Measurements from ENCODE around the gene SPACA7.

The SPACA7 gene

DNA sequence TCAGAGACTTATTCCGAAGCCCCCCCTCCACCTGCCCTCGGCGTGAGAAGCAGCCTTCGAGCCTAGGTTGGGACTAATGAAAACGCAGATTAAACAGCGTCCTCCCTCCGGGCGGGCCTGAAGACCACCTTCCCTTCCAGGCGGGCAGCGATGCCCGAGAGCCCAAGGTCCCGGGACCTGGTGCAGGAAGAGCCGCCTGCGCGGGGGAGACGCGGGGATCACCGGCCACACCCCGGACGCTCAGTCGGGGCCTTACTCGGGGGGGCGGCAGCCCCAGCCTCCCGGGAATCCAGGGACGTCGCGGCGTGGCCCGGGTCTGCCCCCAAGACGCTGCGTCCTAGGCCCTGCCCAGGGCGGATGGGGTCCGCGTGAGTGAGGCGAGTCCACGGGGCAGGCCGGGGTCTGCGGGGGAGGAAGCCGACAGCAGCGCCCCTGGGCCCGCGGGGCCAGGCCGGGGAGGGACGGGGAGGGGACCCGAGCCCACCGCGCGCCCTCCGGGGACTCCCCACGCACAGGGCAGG, 33.3 kb upstream of the SPACA7 start:
- Histone ChIP-seq H3K4me1 (ENCODE audit: insufficient read depth, low read length, poor library complexity, severe bottlenecking) (no peaks in the 10 kb centered on the region), H3K9me3 (ENCODE audit: insufficient read depth, low read depth, low read length) (peaks cover 3% of the 10 kb centered on the region; the same call in 1 of the 2 replicates), H3K27me3 (ENCODE audit: insufficient read depth, low read length, poor library complexity, severe bottlenecking) (no peaks in the 10 kb centered on the region), H3K4me2 (ENCODE audit: low read depth, low read length, poor library complexity, severe bottlenecking) (no peak overlapping the region), H3K9ac (ENCODE audit: low read depth, low read length, poor library complexity, severe bottlenecking) (no peak overlapping the region), H4K20me1 (ENCODE audit: insufficient read depth, low read length, poor library complexity, severe bottlenecking) (no peaks in the 10 kb centered on the region), H3K9me2 (replicated peaks; ENCODE audit: low read depth, low read length) (no peaks in the 10 kb centered on the region), H2AFZ (ENCODE audit: low read length) (no peak overlapping the region), H3F3A (ENCODE audit: low read depth) (no peaks in the 10 kb centered on the region), H3K36me3 (ENCODE audit: insufficient read depth, low read length) (no peaks in the 10 kb centered on the region), H3K4me3 (ENCODE audit: low read length, poor library complexity, severe bottlenecking) (no peak overlapping the region), H3K79me2 (ENCODE audit: insufficient read depth, low read length) (no peaks in the 10 kb centered on the region)
- TF ChIP-seq, protein P1, sequence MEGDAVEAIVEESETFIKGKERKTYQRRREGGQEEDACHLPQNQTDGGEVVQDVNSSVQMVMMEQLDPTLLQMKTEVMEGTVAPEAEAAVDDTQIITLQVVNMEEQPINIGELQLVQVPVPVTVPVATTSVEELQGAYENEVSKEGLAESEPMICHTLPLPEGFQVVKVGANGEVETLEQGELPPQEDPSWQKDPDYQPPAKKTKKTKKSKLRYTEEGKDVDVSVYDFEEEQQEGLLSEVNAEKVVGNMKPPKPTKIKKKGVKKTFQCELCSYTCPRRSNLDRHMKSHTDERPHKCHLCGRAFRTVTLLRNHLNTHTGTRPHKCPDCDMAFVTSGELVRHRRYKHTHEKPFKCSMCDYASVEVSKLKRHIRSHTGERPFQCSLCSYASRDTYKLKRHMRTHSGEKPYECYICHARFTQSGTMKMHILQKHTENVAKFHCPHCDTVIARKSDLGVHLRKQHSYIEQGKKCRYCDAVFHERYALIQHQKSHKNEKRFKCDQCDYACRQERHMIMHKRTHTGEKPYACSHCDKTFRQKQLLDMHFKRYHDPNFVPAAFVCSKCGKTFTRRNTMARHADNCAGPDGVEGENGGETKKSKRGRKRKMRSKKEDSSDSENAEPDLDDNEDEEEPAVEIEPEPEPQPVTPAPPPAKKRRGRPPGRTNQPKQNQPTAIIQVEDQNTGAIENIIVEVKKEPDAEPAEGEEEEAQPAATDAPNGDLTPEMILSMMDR (conservative IDR thresholded peaks at IDR 0.05; ENCODE audit: low read length), result no peak
- no peak for TF ChIP-seq EZH2phosphoT487 (IDR thresholded peaks at IDR 0.05; ENCODE audit: borderline replicate concordance)

DNA sequence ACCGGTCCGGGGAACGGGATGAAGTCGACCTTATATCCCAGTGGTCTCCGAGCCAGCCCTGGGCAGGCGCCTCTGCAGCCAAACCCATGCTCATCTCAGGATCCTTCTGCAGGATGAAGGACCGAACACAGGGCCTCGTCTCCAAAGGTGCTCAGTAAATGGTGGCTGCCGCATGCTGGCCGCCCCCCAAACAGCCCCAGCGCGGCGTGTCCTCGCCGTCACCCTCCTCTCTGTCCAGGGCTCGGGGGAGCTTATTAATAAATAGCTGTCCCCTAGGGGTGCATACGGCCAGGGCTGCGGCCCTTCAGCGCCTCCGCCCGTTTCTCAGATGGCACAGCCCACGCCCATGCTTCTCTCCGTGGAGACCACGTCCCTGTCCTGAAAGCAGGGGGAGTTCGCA, 32.6 kb upstream of the SPACA7 start:
- Histone ChIP-seq H4K20me1 (ENCODE audit: insufficient read depth, low read length, poor library complexity, severe bottlenecking) (no peaks in the 10 kb centered on the region), H3K9ac (ENCODE audit: low read depth, low read length, poor library complexity, severe bottlenecking) (no peak overlapping the region), H3K4me2 (ENCODE audit: low read depth, low read length, poor library complexity, severe bottlenecking) (no peak overlapping the region), H3K4me1 (ENCODE audit: insufficient read depth, low read length, poor library complexity, severe bottlenecking) (no peaks in the 10 kb centered on the region), H3K9me3 (ENCODE audit: insufficient read depth, low read depth, low read length) (peaks cover 3% of the 10 kb centered on the region; the same call in 1 of the 2 replicates), H3K27me3 (ENCODE audit: insufficient read depth, low read length, poor library complexity, severe bottlenecking) (no peaks in the 10 kb centered on the region), H3K79me2 (ENCODE audit: insufficient read depth, low read length) (no peaks in the 10 kb centered on the region), H3K36me3 (ENCODE audit: insufficient read depth, low read length) (no peaks in the 10 kb centered on the region), H3F3A (ENCODE audit: low read depth) (no peaks in the 10 kb centered on the region), H2AFZ (ENCODE audit: low read length) (no peak overlapping the region), H3K4me3 (ENCODE audit: low read length, poor library complexity, severe bottlenecking) (no peak overlapping the region), H3K9me2 (replicated peaks; ENCODE audit: low read depth, low read length) (no peaks in the 10 kb centered on the region)
- TF ChIP-seq EZH2phosphoT487 (IDR thresholded peaks at IDR 0.05; ENCODE audit: borderline replicate concordance), result no peak
- TF ChIP-seq, protein P1 (conservative IDR thresholded peaks at IDR 0.05; ENCODE audit: low read length), result no peak

DNA sequence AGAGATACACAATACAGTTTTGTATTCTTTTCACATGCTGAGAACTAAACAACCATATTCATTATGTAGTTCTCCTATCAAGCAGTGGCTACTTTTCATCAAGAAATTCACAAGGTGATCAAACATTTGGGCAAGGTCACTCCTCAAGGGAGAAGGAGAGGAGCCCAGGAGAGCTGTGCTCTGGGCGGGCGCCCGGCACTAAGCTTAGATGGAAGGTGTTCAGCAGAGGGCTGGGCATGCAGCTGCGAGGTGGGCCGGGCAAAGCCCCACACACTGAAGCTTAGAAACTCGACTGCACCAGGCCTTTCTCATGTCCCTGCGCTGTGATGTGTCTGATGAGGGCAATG, 30.4 kb upstream of the SPACA7 start:
- Histone ChIP-seq H3K4me2 (ENCODE audit: low read depth, low read length, poor library complexity, severe bottlenecking) (no peak overlapping the region), H2AFZ (ENCODE audit: low read length) (no peak overlapping the region), H3K79me2 (ENCODE audit: insufficient read depth, low read length) (no peaks in the 10 kb centered on the region), H3K4me3 (ENCODE audit: low read length, poor library complexity, severe bottlenecking) (no peak overlapping the region), H3K4me1 (ENCODE audit: insufficient read depth, low read length, poor library complexity, severe bottlenecking) (no peaks in the 10 kb centered on the region), H3F3A (ENCODE audit: low read depth) (no peaks in the 10 kb centered on the region), H3K9me2 (replicated peaks; ENCODE audit: low read depth, low read length) (no peaks in the 10 kb centered on the region), H3K27me3 (ENCODE audit: insufficient read depth, low read length, poor library complexity, severe bottlenecking) (no peaks in the 10 kb centered on the region), H3K9ac (ENCODE audit: low read depth, low read length, poor library complexity, severe bottlenecking) (no peak overlapping the region), H4K20me1 (ENCODE audit: insufficient read depth, low read length, poor library complexity, severe bottlenecking) (no peaks in the 10 kb centered on the region), H3K36me3 (ENCODE audit: insufficient read depth, low read length) (no peaks in the 10 kb centered on the region), H3K9me3 (ENCODE audit: insufficient read depth, low read depth, low read length) (peaks cover 3% of the 10 kb centered on the region; the same call in 1 of the 2 replicates)
- TF ChIP-seq EZH2phosphoT487 (IDR thresholded peaks at IDR 0.05; ENCODE audit: borderline replicate concordance), result no peak
- TF ChIP-seq, protein P1 (conservative IDR thresholded peaks at IDR 0.05; ENCODE audit: low read length), result no peak
